WTC11 (cell line): ENCODE results near the gene AGBL1. TPM values are rescaled to one million over a fixed set of nuclear protein-coding genes. Genes with fewer than 3 reads are reported as not detected.

Experiments
- ATAC-seq: fragments of 200-7000 bp; cut with Tn5 transposase; 2 replicates; pipeline ENCODE4 v1.10.0; 2021; ENCODE audit warnings: mild to moderate bottlenecking, moderate library complexity
- CTCF ChIA-PET: fragments of 300-600 bp; sonication (Branson Sonifier 250); formaldehyde crosslinking; loops from one replicate; lab custom pipeline; 2021; ENCODE audit warnings: antibody characterized with exemption; lab: Charles Lee
- POLR2A ChIA-PET: fragments of 350-600 bp; sonication (Branson Sonifier 250); formaldehyde crosslinking; loops from one replicate; lab custom pipeline; 2021; ENCODE audit warnings: antibody characterized with exemption; lab: Charles Lee
- DNase-seq: peaks from one replicate; pipeline ENCODE4 v3.0.0; 2021; ENCODE audit warnings: low spot score
- H3K27ac Mint-ChIP-seq: 2 replicates; pipeline ENCODE4 v1.8.0; 2021; ENCODE audit warnings: mixed read lengths
- H3K27me3 Mint-ChIP-seq: 2 replicates; pipeline ENCODE4 v1.8.0; 2021; ENCODE audit warnings: low read depth, mild to moderate bottlenecking, moderate library complexity, mixed read lengths
- H3K36me3 Mint-ChIP-seq: 2 replicates; pipeline ENCODE4 v1.8.0; 2021; ENCODE audit warnings: mixed read lengths
- H3K4me1 Mint-ChIP-seq: 2 replicates; pipeline ENCODE4 v1.8.0; 2022; ENCODE audit warnings: mixed read lengths
- H3K4me3 Mint-ChIP-seq: 2 replicates; pipeline ENCODE4 v1.8.0; 2021; ENCODE audit warnings: mild to moderate bottlenecking, moderate library complexity, mixed read lengths
- H3K9me3 Mint-ChIP-seq: 2 replicates; pipeline ENCODE4 v1.8.0; 2021; ENCODE audit warnings: mixed read lengths
- CBFB ChIP-seq: sonication (generic); formaldehyde crosslinking; IDR thresholded peaks from 2 replicates; pipeline ENCODE4 v1.8.1; 2022; ENCODE audit warnings: mild to moderate bottlenecking, low read depth, missing genetic modification reagents
- FOXK1 ChIP-seq: sonication (generic); formaldehyde crosslinking; IDR thresholded peaks from 2 replicates; pipeline ENCODE4 v1.8.0; 2022; ENCODE audit warnings: mild to moderate bottlenecking, moderate library complexity, missing genetic modification reagents
- FOXP1 ChIP-seq: sonication (generic); formaldehyde crosslinking; IDR thresholded peaks from 2 replicates; pipeline ENCODE4 v1.8.0; 2022; ENCODE audit warnings: missing genetic modification reagents, mild to moderate bottlenecking, moderate library complexity, borderline replicate concordance
- MXD4 ChIP-seq: fragments of 250-450 bp; sonication (Bioruptor Pico); IDR thresholded peaks from 2 replicates; pipeline ENCODE4 v1.8.0; 2021; ENCODE audit warnings: mild to moderate bottlenecking, moderate library complexity, borderline replicate concordance
- PRRX2 ChIP-seq: fragments of 250-450 bp; sonication (Bioruptor Pico); IDR thresholded peaks from 2 replicates; pipeline ENCODE4 v1.8.0; 2021; ENCODE audit warnings: mild to moderate bottlenecking
- SOX15 ChIP-seq: fragments of 250-450 bp; sonication (Bioruptor Pico); IDR thresholded peaks from 2 replicates; pipeline ENCODE4 v1.9.0; 2021; ENCODE audit warnings: mild to moderate bottlenecking
- ZNF138 ChIP-seq: sonication (generic); formaldehyde crosslinking; conservative IDR thresholded peaks from 2 replicates; pipeline ENCODE4 v1.8.1; 2022; ENCODE audit warnings: mild to moderate bottlenecking, moderate library complexity, missing genetic modification reagents
- ZNF219 ChIP-seq: sonication (generic); formaldehyde crosslinking; IDR thresholded peaks from 2 replicates; pipeline ENCODE4 v1.8.0; 2023; ENCODE audit warnings: missing genetic modification reagents, mild to moderate bottlenecking, borderline replicate concordance
- ZNF263 ChIP-seq: sonication (generic); formaldehyde crosslinking; IDR thresholded peaks from 2 replicates; pipeline ENCODE4 v1.8.1; 2022; ENCODE audit warnings: low read depth, mild to moderate bottlenecking, moderate library complexity, missing genetic modification reagents
- ZNF317 ChIP-seq: sonication (generic); formaldehyde crosslinking; IDR thresholded peaks from 2 replicates; pipeline ENCODE4 v1.8.1; 2023; ENCODE audit warnings: low read depth, mild to moderate bottlenecking, moderate library complexity, missing genetic modification reagents, borderline replicate concordance
- ZNF396 ChIP-seq: fragments of 250-450 bp; sonication (Bioruptor Pico); IDR thresholded peaks from 2 replicates; pipeline ENCODE4 v1.8.0; 2021; ENCODE audit warnings: mild to moderate bottlenecking, moderate library complexity, borderline replicate concordance
- total RNA-seq: library from RNA; stranded (reverse); gene quantifications from 3 replicates; pipeline ENCODE4 v1.2.3, GENCODE V29; 2021
- TF ChIP-seq, protein P1 (sequence below): sonication (generic); formaldehyde crosslinking; IDR thresholded peaks from 2 replicates; pipeline ENCODE4 v1.8.1; 2023; ENCODE audit warnings: mild to moderate bottlenecking, missing genetic modification reagents, moderate library complexity
- TF ChIP-seq, protein P2 (sequence below): sonication (generic); formaldehyde crosslinking; IDR thresholded peaks from 2 replicates; pipeline ENCODE4 v1.8.1; 2023; ENCODE audit warnings: mild to moderate bottlenecking, missing genetic modification reagents, moderate library complexity
- TF ChIP-seq, protein P3 (sequence below): sonication (generic); formaldehyde crosslinking; IDR thresholded peaks from 2 replicates; pipeline ENCODE4 v1.8.0; 2022; ENCODE audit warnings: mild to moderate bottlenecking, missing genetic modification reagents
- TF ChIP-seq, protein P4 (sequence below): sonication (generic); formaldehyde crosslinking; IDR thresholded peaks from 2 replicates; pipeline ENCODE4 v1.8.0; 2022; ENCODE audit warnings: missing genetic modification reagents
- TF ChIP-seq, protein P5 (sequence below): fragments of 250-450 bp; sonication (Bioruptor Pico); IDR thresholded peaks from 2 replicates; pipeline ENCODE4 v1.9.0; 2021; ENCODE audit warnings: mild to moderate bottlenecking

Gene AGBL1
- total RNA-seq, 1 experiment from 2014 or later, result not detected

DNA sequence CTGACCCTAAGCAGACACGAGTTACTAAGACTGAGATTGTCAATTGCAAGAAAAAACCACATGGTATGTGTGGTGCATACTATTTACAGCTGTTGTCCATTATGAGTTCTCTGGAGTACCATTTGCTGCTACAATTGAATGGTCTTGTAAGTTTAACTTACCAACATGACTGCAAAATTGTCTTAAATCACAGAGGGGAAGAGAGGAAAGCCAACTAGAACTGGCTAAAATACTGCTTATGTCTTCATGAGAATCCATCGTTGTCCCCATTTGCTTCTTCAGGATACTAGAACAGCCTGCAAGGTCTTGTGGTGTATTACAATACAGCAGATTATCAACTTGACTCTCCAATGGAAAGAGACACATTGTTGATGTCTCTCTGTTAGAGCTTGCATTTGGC lies 313.2 kb downstream of the AGBL1 start (continued):
- TF ChIP-seq, protein P1, sequence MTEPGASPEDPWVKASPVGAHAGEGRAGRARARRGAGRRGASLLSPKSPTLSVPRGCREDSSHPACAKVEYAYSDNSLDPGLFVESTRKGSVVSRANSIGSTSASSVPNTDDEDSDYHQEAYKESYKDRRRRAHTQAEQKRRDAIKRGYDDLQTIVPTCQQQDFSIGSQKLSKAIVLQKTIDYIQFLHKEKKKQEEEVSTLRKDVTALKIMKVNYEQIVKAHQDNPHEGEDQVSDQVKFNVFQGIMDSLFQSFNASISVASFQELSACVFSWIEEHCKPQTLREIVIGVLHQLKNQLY (CRISPR knock-in tag), result no peak
- TF ChIP-seq ZNF219, result no peak
- TF ChIP-seq PRRX2, result no peak
- TF ChIP-seq, protein P2, sequence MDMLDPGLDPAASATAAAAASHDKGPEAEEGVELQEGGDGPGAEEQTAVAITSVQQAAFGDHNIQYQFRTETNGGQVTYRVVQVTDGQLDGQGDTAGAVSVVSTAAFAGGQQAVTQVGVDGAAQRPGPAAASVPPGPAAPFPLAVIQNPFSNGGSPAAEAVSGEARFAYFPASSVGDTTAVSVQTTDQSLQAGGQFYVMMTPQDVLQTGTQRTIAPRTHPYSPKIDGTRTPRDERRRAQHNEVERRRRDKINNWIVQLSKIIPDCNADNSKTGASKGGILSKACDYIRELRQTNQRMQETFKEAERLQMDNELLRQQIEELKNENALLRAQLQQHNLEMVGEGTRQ (CRISPR knock-in tag), result no peak

DNA sequence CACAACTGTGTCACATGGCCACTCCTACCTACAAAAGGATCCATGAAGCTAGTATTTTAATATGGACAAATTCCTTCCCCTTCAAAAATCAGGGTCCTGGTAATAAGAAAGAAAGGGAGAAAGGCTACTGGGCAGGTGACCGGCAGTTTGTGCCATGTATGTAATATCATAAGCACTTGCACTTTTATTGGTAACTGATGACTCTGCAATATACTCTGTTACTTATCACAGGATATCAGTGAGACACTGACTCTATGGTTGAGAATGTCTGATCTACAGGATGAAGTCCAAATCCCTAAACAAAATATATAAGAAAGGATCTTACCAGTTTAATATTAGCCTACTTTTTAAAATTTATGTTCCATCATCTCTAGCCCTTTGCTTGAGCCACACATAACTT lies 315.2 kb downstream of the AGBL1 start:
- TF ChIP-seq ZNF317 (CRISPR knock-in tag) (no peak), ZNF263 (CRISPR knock-in tag) (no peak)
- TF ChIP-seq, protein P3, sequence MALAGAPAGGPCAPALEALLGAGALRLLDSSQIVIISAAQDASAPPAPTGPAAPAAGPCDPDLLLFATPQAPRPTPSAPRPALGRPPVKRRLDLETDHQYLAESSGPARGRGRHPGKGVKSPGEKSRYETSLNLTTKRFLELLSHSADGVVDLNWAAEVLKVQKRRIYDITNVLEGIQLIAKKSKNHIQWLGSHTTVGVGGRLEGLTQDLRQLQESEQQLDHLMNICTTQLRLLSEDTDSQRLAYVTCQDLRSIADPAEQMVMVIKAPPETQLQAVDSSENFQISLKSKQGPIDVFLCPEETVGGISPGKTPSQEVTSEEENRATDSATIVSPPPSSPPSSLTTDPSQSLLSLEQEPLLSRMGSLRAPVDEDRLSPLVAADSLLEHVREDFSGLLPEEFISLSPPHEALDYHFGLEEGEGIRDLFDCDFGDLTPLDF, result no peak
- Mint-ChIP-seq H3K27ac (no peak overlapping the region), H3K36me3 (no peaks in the 10 kb centered on the region), H3K4me3 (no peak overlapping the region), H3K4me1 (no peaks in the 10 kb centered on the region), H3K27me3 (no peaks in the 10 kb centered on the region), H3K9me3 (no peaks in the 10 kb centered on the region)
- CTCF ChIA-PET, result no interaction called here
- ATAC-seq, result no peak
- POLR2A ChIA-PET, result no interaction called here
- DNase-seq, result no peak

DNA sequence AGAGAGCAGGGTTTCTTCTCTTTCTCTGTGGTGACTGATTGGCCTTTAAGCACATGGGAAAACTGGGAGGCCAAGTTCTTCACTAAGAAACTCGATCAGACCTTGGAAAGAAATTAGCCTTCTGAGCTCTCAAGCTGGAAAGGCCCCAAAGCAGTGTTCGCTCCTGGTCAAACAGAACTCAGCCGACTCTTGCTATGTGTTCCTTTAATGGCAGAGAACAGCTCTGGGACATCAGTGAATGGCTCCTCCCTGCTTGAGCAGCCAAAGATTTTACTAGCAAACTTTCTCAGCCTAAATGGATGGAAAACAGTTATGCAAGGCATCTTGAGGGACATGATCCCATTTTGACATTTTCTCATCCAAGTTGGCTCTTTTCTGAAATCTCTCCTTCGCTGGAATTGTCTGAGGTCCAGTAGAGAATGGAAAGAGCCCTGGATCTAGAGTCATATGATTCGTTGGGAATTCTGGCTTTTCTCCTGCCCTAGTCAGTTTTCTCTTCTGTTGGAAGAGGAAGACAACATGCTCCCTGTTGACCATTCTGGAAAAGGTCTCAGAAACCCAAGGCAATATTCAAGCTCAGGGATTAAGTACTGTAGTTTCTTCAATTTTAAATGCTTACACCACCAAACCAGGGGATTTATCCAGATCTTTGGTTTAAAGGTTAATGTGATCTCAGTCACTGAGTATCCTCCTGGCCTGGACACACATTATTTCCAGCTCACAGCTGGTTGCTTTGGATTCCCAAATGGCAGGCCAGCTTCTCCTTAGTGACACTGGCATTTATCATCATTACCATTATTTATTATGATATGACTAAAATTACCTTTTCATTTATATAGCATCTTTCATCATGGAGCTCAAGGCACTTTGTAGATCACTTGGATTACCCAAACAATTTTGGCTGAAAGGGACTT lies 319.6 kb downstream of the AGBL1 start:
- POLR2A ChIA-PET, result no interaction called here
- Mint-ChIP-seq H3K27ac (no peak overlapping the region), H3K27me3 (no peaks in the 10 kb centered on the region), H3K36me3 (no peaks in the 10 kb centered on the region), H3K4me3 (no peak overlapping the region), H3K9me3 (peaks cover 6% of the 10 kb centered on the region; the same call in 1 of the 2 replicates), H3K4me1 (no peaks in the 10 kb centered on the region)
- no peak for DNase-seq
- CTCF ChIA-PET, result no interaction called here
- no peak for ATAC-seq
- no peak for TF ChIP-seq SOX15 (CRISPR knock-in tag)
- TF ChIP-seq FOXK1 (CRISPR knock-in tag), result no peak
- TF ChIP-seq FOXP1 (CRISPR knock-in tag), result no peak
- TF ChIP-seq MXD4 (CRISPR knock-in tag), result no peak
- no peak for TF ChIP-seq ZNF317 (CRISPR knock-in tag)
- TF ChIP-seq ZNF138 (CRISPR knock-in tag), result no peak
- TF ChIP-seq, protein P4, sequence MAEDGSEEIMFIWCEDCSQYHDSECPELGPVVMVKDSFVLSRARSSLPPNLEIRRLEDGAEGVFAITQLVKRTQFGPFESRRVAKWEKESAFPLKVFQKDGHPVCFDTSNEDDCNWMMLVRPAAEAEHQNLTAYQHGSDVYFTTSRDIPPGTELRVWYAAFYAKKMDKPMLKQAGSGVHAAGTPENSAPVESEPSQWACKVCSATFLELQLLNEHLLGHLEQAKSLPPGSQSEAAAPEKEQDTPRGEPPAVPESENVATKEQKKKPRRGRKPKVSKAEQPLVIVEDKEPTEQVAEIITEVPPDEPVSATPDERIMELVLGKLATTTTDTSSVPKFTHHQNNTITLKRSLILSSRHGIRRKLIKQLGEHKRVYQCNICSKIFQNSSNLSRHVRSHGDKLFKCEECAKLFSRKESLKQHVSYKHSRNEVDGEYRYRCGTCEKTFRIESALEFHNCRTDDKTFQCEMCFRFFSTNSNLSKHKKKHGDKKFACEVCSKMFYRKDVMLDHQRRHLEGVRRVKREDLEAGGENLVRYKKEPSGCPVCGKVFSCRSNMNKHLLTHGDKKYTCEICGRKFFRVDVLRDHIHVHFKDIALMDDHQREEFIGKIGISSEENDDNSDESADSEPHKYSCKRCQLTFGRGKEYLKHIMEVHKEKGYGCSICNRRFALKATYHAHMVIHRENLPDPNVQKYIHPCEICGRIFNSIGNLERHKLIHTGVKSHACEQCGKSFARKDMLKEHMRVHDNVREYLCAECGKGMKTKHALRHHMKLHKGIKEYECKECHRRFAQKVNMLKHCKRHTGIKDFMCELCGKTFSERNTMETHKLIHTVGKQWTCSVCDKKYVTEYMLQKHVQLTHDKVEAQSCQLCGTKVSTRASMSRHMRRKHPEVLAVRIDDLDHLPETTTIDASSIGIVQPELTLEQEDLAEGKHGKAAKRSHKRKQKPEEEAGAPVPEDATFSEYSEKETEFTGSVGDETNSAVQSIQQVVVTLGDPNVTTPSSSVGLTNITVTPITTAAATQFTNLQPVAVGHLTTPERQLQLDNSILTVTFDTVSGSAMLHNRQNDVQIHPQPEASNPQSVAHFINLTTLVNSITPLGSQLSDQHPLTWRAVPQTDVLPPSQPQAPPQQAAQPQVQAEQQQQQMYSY (CRISPR knock-in tag), result no peak
- TF ChIP-seq CBFB (CRISPR knock-in tag), result no peak
- TF ChIP-seq, protein P5, sequence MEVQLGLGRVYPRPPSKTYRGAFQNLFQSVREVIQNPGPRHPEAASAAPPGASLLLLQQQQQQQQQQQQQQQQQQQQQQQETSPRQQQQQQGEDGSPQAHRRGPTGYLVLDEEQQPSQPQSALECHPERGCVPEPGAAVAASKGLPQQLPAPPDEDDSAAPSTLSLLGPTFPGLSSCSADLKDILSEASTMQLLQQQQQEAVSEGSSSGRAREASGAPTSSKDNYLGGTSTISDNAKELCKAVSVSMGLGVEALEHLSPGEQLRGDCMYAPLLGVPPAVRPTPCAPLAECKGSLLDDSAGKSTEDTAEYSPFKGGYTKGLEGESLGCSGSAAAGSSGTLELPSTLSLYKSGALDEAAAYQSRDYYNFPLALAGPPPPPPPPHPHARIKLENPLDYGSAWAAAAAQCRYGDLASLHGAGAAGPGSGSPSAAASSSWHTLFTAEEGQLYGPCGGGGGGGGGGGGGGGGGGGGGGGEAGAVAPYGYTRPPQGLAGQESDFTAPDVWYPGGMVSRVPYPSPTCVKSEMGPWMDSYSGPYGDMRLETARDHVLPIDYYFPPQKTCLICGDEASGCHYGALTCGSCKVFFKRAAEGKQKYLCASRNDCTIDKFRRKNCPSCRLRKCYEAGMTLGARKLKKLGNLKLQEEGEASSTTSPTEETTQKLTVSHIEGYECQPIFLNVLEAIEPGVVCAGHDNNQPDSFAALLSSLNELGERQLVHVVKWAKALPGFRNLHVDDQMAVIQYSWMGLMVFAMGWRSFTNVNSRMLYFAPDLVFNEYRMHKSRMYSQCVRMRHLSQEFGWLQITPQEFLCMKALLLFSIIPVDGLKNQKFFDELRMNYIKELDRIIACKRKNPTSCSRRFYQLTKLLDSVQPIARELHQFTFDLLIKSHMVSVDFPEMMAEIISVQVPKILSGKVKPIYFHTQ (CRISPR knock-in tag), result no peak
- TF ChIP-seq ZNF396 (CRISPR knock-in tag), result no peak
- TF ChIP-seq, protein P2 (CRISPR knock-in tag), result no peak
